ENCODE data around the gene UBE2Q2. TPM values are rescaled to one million over a fixed set of nuclear protein-coding genes. Genes with fewer than 3 reads are reported as not detected.

Gene UBE2Q2
- polyA plus RNA-seq, 1 donor (not counting 4 experiments of a cell fraction or from before 2014, with no cell fraction given): 33.9 TPM

- H3K4me1 ChIP-seq (ENCODE audit: control insufficient read depth, extremely low read depth, insufficient read depth, low read length): peaks cover 43% of the 10 kb centered on the region
- TF ChIP-seq CTCF (optimal IDR thresholded peaks at IDR 0.05 in 1 of 3, IDR thresholded peaks at IDR 0.05 in 1 of 3, conservative IDR thresholded peaks at IDR 0.05 in 1 of 3; ENCODE audit: extremely low read depth in 1 of 3, insufficient read depth in 2 of 3, low read length in 3 of 3): no peak
- no peak for TF ChIP-seq EZH2 (IDR thresholded peaks at IDR 0.05; ENCODE audit: low read length)
- H3K27ac ChIP-seq (ENCODE audit: control insufficient read depth, insufficient read depth, low read length): no peak overlapping the region
- no peak overlapping the region for H3K4me2 ChIP-seq (ENCODE audit: control insufficient read depth, extremely low read depth, insufficient read depth, low read depth, low read length)
- no peaks in the 10 kb centered on the region for H4K20me1 ChIP-seq (ENCODE audit: control insufficient read depth, extremely low read depth, insufficient read depth, low read length)
- H3K79me2 ChIP-seq (ENCODE audit: control insufficient read depth, insufficient read depth, low read length): peaks cover 15% of the 10 kb centered on the region
- H3K27me3 ChIP-seq (ENCODE audit: control insufficient read depth, extremely low read depth, insufficient read depth, low read length): no peaks in the 10 kb centered on the region
- no peaks in the 10 kb centered on the region for H3K9me3 ChIP-seq (ENCODE audit: control insufficient read depth, low read depth, low read length)
- dilution Hi-C loops (cut with MboI; ENCODE audit: extremely low pct_ligation_motif_present, low sequenced_read_pairs): no loop called here
- no peak for DNase-seq (ENCODE audit: low read depth, low spot score)
- H3K9ac ChIP-seq (ENCODE audit: control insufficient read depth, extremely low read depth, insufficient read depth, low read length): no peak overlapping the region
- FAIRE-seq: no peak
- H3K4me3 ChIP-seq (ENCODE audit: control insufficient read depth in 2 of 3, extremely low read depth in 1 of 3, insufficient read depth in 2 of 3, low read depth in 1 of 3, low read length in 3 of 3): no peak overlapping the region
- H2AFZ ChIP-seq (ENCODE audit: control insufficient read depth, low read length): no peak overlapping the region
- no peaks in the 10 kb centered on the region for H3K9me1 ChIP-seq (ENCODE audit: control insufficient read depth, extremely low read depth, insufficient read depth, low read length)
- H3K36me3 ChIP-seq (ENCODE audit: control insufficient read depth in 2 of 2, extremely low read depth in 1 of 2, insufficient read depth in 2 of 2, low read length in 2 of 2): peaks cover 0 to 4% of the 10 kb centered on the region in 2 experiments
These were observed 2.6 kb upstream of the UBE2Q2 start for GRCh38 chr15:75840659-75841058.

- Histone ChIP-seq H3K36me3 (ENCODE audit: control insufficient read depth in 2 of 2, extremely low read depth in 1 of 2, insufficient read depth in 2 of 2, low read length in 2 of 2) (peaks cover 0 to 4% of the 10 kb centered on the region in 2 experiments), H4K20me1 (ENCODE audit: control insufficient read depth, extremely low read depth, insufficient read depth, low read length) (no peaks in the 10 kb centered on the region), H3K79me2 (ENCODE audit: control insufficient read depth, insufficient read depth, low read length) (peaks cover 23% of the 10 kb centered on the region), H3K9ac (ENCODE audit: control insufficient read depth, extremely low read depth, insufficient read depth, low read length) (no peak overlapping the region), H3K27me3 (ENCODE audit: control insufficient read depth, extremely low read depth, insufficient read depth, low read length) (no peaks in the 10 kb centered on the region), H3K9me1 (ENCODE audit: control insufficient read depth, extremely low read depth, insufficient read depth, low read length) (no peaks in the 10 kb centered on the region), H2AFZ (ENCODE audit: control insufficient read depth, low read length) (no peak overlapping the region), H3K4me2 (ENCODE audit: control insufficient read depth, extremely low read depth, insufficient read depth, low read depth, low read length) (no peak overlapping the region), H3K4me1 (ENCODE audit: control insufficient read depth, extremely low read depth, insufficient read depth, low read length) (peaks cover 44% of the 10 kb centered on the region), H3K9me3 (ENCODE audit: control insufficient read depth, low read depth, low read length) (no peaks in the 10 kb centered on the region), H3K4me3 (ENCODE audit: control insufficient read depth in 2 of 3, extremely low read depth in 1 of 3, insufficient read depth in 2 of 3, low read depth in 1 of 3, low read length in 3 of 3) (no peak overlapping the region), H3K27ac (ENCODE audit: control insufficient read depth, insufficient read depth, low read length) (no peak overlapping the region)
- no peak for TF ChIP-seq CTCF (optimal IDR thresholded peaks at IDR 0.05 in 1 of 3, IDR thresholded peaks at IDR 0.05 in 1 of 3, conservative IDR thresholded peaks at IDR 0.05 in 1 of 3; ENCODE audit: extremely low read depth in 1 of 3, insufficient read depth in 2 of 3, low read length in 3 of 3)
- no peak for TF ChIP-seq EZH2 (IDR thresholded peaks at IDR 0.05; ENCODE audit: low read length)
- no peak for DNase-seq (ENCODE audit: low read depth, low spot score)
- no peak for FAIRE-seq
- dilution Hi-C loops (cut with MboI; ENCODE audit: extremely low pct_ligation_motif_present, low sequenced_read_pairs): no loop called here
These were observed 1.6 kb upstream of the UBE2Q2 start for GRCh38 chr15:75841626-75842025.

All from keratinocyte (primary cell).